IMR-90 (cell line): ENCODE measurements around the gene ALDOC. TPM values are rescaled to one million over a fixed set of nuclear protein-coding genes. Genes with fewer than 3 reads are reported as not detected.
A peak's percentile ranks its signal among the peaks of the same experiment; 100 is the strongest.

Experiments
- ATAC-seq: fragments of 200-7000 bp; cut with Tn5 transposase; 2 replicates; pipeline ENCODE4 v1.9.1; 2020; ENCODE audit warnings: low read depth, mild to moderate bottlenecking, moderate library complexity
- BruUV-seq: library from RNA; stranded (reverse); fragments of 400-500 nt; replicated peaks from 2 replicates; lab custom pipeline; 2021; lab: Mats Ljungman, UMichigan
- CTCF ChIA-PET: fragments of 300-600 bp; formaldehyde crosslinking; extraction: SDS; loops from one replicate; lab custom pipeline; 2021; ENCODE audit warnings: antibody characterized with exemption; lab: Yijun Ruan, JAX
- POLR2A ChIA-PET: fragments of 300-600 bp; sonication (Branson Sonifier 250); formaldehyde crosslinking; loops from one replicate; lab custom pipeline; 2022; ENCODE audit warnings: antibody characterized with exemption; ENCODE audit not compliant: unreplicated experiment; lab: Charles Lee
- DNase-seq: peaks from one replicate; pipeline ENCODE4 v3.0.0; 2013
- H2AFZ ChIP-seq: replicated peaks from 2 replicates; pipeline ENCODE3; 2013; ENCODE audit warnings: low read length, mild to moderate bottlenecking; ENCODE audit not compliant: poor library complexity
- H2AK5ac ChIP-seq: 2 replicates; pipeline ENCODE4 v1.6.1; 2013; ENCODE audit warnings: low read depth, low read length, inconsistent platforms
- H2AK9ac ChIP-seq: replicated peaks from 2 replicates; pipeline ENCODE3; 2013; ENCODE audit warnings: mild to moderate bottlenecking, low read depth, low read length, moderate library complexity; ENCODE audit not compliant: poor library complexity
- H2BK120ac ChIP-seq: 2 replicates; pipeline ENCODE4 v1.6.1; 2013; ENCODE audit warnings: low read depth, low read length, inconsistent platforms
- H2BK15ac ChIP-seq: 3 replicates; pipeline ENCODE4 v1.6.1; 2013; ENCODE audit warnings: low read depth, low read length, inconsistent platforms
- H2BK20ac ChIP-seq: 2 replicates; pipeline ENCODE4 v1.6.1; 2013; ENCODE audit warnings: low read depth, mild to moderate bottlenecking, inconsistent platforms, low read length, moderate library complexity
- H2BK5ac ChIP-seq: 2 replicates; pipeline ENCODE4 v1.6.1; 2013; ENCODE audit warnings: mild to moderate bottlenecking, low read depth, low read length, inconsistent platforms; ENCODE audit not compliant: poor library complexity, severe bottlenecking
- H3K14ac ChIP-seq: replicated peaks from 2 replicates; pipeline ENCODE4 v1.6.1; 2013; ENCODE audit warnings: low read depth, low read length, inconsistent platforms
- H3K18ac ChIP-seq: 2 replicates; pipeline ENCODE4 v1.6.1; 2013; ENCODE audit warnings: low read depth, low read length, control low read depth
- H3K23ac ChIP-seq: 2 replicates; pipeline ENCODE4 v1.6.1; 2013; ENCODE audit warnings: low read depth, low read length, inconsistent platforms
- H3K27ac ChIP-seq: 2 replicates; pipeline ENCODE4 v1.5.1; 2013; ENCODE audit warnings: mild to moderate bottlenecking, control low read depth, low read length; ENCODE audit not compliant: insufficient read depth
- H3K27me3 ChIP-seq: 2 replicates; pipeline ENCODE4 v1.6.1; 2013; ENCODE audit warnings: low read length; ENCODE audit not compliant: control insufficient read depth, insufficient read depth
- H3K36me3 ChIP-seq: 2 replicates; pipeline ENCODE4 v1.6.1; 2013; ENCODE audit warnings: low read length, mixed read lengths; ENCODE audit not compliant: control insufficient read depth, insufficient read depth
- H3K4ac ChIP-seq: 2 replicates; pipeline ENCODE4 v1.6.1; 2013; ENCODE audit warnings: low read depth, low read length, inconsistent platforms
- H3K4me1 ChIP-seq: 2 replicates; pipeline ENCODE4 v1.6.1; 2013; ENCODE audit warnings: low read length, mixed read lengths; ENCODE audit not compliant: control insufficient read depth, insufficient read depth
- H3K4me2 ChIP-seq: 2 replicates; pipeline ENCODE4 v1.6.1; 2013; ENCODE audit warnings: low read depth, mild to moderate bottlenecking, control low read depth, low read length, moderate library complexity
- H3K4me3 ChIP-seq: 2 replicates; pipeline ENCODE4 v1.5.1; 2013; ENCODE audit warnings: low read depth, mild to moderate bottlenecking, control low read depth, low read length, moderate library complexity; ENCODE audit not compliant: insufficient read depth
- H3K56ac ChIP-seq: 2 replicates; pipeline ENCODE4 v1.6.1; 2013; ENCODE audit warnings: low read length, inconsistent platforms; ENCODE audit not compliant: insufficient read depth; ENCODE audit errors: extremely low read depth
- H3K79me1 ChIP-seq, 2 experiments: 2 replicates each; pipeline ENCODE4 v1.6.1; 2013; ENCODE audit warnings: low read length in 2 of 2, inconsistent platforms in 1 of 2, low read depth in 1 of 2
- H3K9ac ChIP-seq: 2 replicates; pipeline ENCODE4 v1.6.1; 2013; ENCODE audit warnings: low read depth, low read length, control low read depth
- H3K9me1 ChIP-seq: 2 replicates; pipeline ENCODE4 v1.6.1; 2013; ENCODE audit warnings: low read length, inconsistent platforms; ENCODE audit not compliant: insufficient read depth
- H3K9me3 ChIP-seq: 2 replicates; pipeline ENCODE4 v1.6.1; 2013; ENCODE audit warnings: low read length; ENCODE audit not compliant: control insufficient read depth, insufficient read depth
- H4K20me1 ChIP-seq: 2 replicates; pipeline ENCODE4 v1.6.1; 2013; ENCODE audit warnings: low read length, inconsistent platforms; ENCODE audit not compliant: insufficient read depth
- H4K5ac ChIP-seq: 2 replicates; pipeline ENCODE4 v1.6.1; 2013; ENCODE audit warnings: mild to moderate bottlenecking, low read depth, low read length, control low read depth
- H4K8ac ChIP-seq, 2 experiments: 2 replicates each; pipeline ENCODE4 v1.6.1; 2013; ENCODE audit warnings: low read depth in 2 of 2, low read length in 2 of 2, control low read depth in 1 of 2, inconsistent platforms in 1 of 2
- H4K91ac ChIP-seq: 2 replicates; pipeline ENCODE4 v1.6.1; 2013; ENCODE audit warnings: low read depth, low read length, inconsistent platforms; ENCODE audit not compliant: insufficient read depth
- CHD1 ChIP-seq: IDR thresholded peaks from 2 replicates; pipeline ENCODE4 v1.6.1; 2012; ENCODE audit warnings: low read depth, low read length, improper control_type of control experiment
- FOS ChIP-seq: fragments of 150-350 bp; IDR thresholded peaks from 2 replicates; pipeline ENCODE4 v1.6.1; 2016; ENCODE audit warnings: low read depth, low read length
- MXI1 ChIP-seq: IDR thresholded peaks from 2 replicates; pipeline ENCODE4 v1.6.1; 2012; ENCODE audit warnings: low read depth, mild to moderate bottlenecking, low read length, moderate library complexity, borderline replicate concordance
- POLR2A ChIP-seq: IDR thresholded peaks from 2 replicates; pipeline ENCODE4 v1.6.1; 2012; ENCODE audit warnings: mild to moderate bottlenecking, low read depth, low read length
- SMC3 ChIP-seq: fragments of 150-350 bp; IDR thresholded peaks from 2 replicates; pipeline ENCODE4 v1.6.1; 2016; ENCODE audit warnings: low read depth, mild to moderate bottlenecking, antibody characterized with exemption, low read length, moderate library complexity
- WGBS, 2 experiments: methylation state at CpG; one replicate each; pipeline versions ENCODE4 v1.1.5 to v1.1.7; 2013; ENCODE audit warnings: missing lambda C conversion rate in 2 of 2; ENCODE audit not compliant: insufficient read length in 1 of 2; ENCODE audit errors: extremely low coverage in 2 of 2; 5-methylcytosine and 5-hydroxymethylcytosine counted together
- dilution Hi-C: fragments of 300-500 bp; cut with HindIII; formaldehyde crosslinking; loops from one replicate; pipeline ENCODE4 v1.14.3; 2018; ENCODE audit warnings: low sequenced_read_pairs; ENCODE audit not compliant: unreplicated experiment
- in situ Hi-C: fragments of 300-500 bp; cut with MboI; formaldehyde crosslinking; loops from 3 replicates; pipeline ENCODE4 v1.14.3; 2019; ENCODE audit warnings: low sequenced_read_pairs, inconsistent platforms, mixed read lengths
- intact Hi-C: fragments of 100-400 bp; cut with micrococcal nuclease; formaldehyde crosslinking; loops from 2 replicates; pipeline ENCODE4 v1.10.0; 2022
- polyA plus RNA-seq, 3 experiments: library from polyadenylated mRNA; depleted of rRNA; stranded (reverse); fragments of >200 nt; gene quantifications; 2 replicates each; pipeline ENCODE4 v1.2.3, GENCODE V29; 2012; ENCODE audit warnings: low replicate concordance in 1 of 3
- total RNA-seq: library from RNA; depleted of rRNA; stranded (reverse); fragments of >200 nt; gene quantifications from 2 replicates; pipeline ENCODE4 v1.2.3, GENCODE V29; 2012
- TF ChIP-seq, protein P1 (sequence below): fragments of 150-350 bp; IDR thresholded peaks from 2 replicates; pipeline ENCODE4 v1.6.1; 2016; ENCODE audit warnings: low read depth, mild to moderate bottlenecking, low read length, moderate library complexity, borderline replicate concordance

The ALDOC gene
- total and polyA plus RNA-seq, 2 of the 4 experiments (the other 2 are of a cell fraction) = 47.0 to 69.7 TPM

DNA sequence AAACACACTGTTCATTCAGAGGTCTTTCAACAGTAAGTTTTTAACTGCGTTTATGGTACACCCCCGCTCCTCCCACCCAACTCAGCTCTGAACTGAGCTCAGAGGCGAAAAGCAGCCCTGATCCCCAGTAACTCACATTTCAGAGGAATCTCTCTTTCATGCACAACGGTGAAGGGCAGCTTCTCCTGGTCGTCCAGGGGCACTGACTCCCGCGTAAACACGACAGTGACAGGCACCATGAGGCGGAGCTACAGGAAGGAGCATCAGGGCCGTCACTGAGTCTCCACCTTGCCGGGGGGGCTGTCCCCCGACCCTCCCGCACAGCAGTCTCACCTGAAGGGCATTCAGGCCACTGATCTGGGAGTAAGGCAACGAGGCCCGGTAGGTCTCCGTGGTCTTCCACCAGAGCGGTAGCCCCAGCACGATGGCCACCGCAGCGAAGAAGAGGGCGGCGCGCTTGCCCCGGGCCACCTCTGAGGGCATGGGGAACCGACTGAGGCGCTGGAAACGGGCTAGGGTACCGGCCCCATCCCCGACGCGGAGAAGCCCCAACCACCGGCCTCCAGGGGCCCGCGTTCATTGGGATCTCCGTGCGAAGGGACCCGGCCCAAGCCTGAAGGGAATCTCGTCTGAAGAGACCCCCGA is 5.9 kb downstream of the ALDOC start:
- Histone ChIP-seq H3K9me3 (no peaks in the 10 kb centered on the region), H4K91ac (no peak overlapping the region), H3K4ac (peak overlapping the region; percentile 59), H4K20me1 (peaks cover 5% of the 10 kb centered on the region; the same call in 1 of the 2 replicates), H3K4me1 (peaks cover 3% of the 10 kb centered on the region; the same call in 1 of the 2 replicates), H3K4me3 (peak overlapping the region; percentile 85), H3K9ac (peak overlapping the region; percentile 80), H3K27ac (peak overlapping the region; percentile 61), H4K8ac (peak overlapping the region in 1 of 2 experiments; percentile 50; a peak in 1 of 4 replicates), H3K4me2 (peak overlapping the region; percentile 100), H2BK5ac (peak overlapping the region; percentile 35), H2AK5ac (peak overlapping the region; percentile 79), H3K56ac (peak overlapping the region; percentile 46; the same call in 1 of the 2 replicates), H3K36me3 (peaks cover 16% of the 10 kb centered on the region), H3K79me1 (peaks cover 20 to 37% of the 10 kb centered on the region in 2 experiments), H3K18ac (no peak overlapping the region), H3K23ac (peak overlapping the region; percentile 88), H2AFZ (peak overlapping the region; percentile 96), H2BK15ac (no peak overlapping the region), H3K9me1 (peaks cover 10% of the 10 kb centered on the region; the same call in 1 of the 2 replicates), H3K14ac (peak overlapping the region; percentile 78), H4K5ac (peak overlapping the region; percentile 44; the same call in 1 of the 2 replicates), H2AK9ac (peak overlapping the region; percentile 93), H2BK120ac (no peak overlapping the region), H2BK20ac (no peak overlapping the region), H3K27me3 (no peaks in the 10 kb centered on the region)
- dilution Hi-C loops (no loop called here), in situ Hi-C loops (no loop called here), intact Hi-C loops (no loop called here)
- BruUV-seq = no TSS peak
- 0% methylated on average over 23 of the region's 39 CpGs; no CpG with 5 or more reads in 1 of the 2 experiments for WGBS, 2 experiments
- CTCF ChIA-PET = interaction anchor here (0.8 to 1.7 kb wide), 3 partner anchors 20 to 24 kb away, joined by 3 to 8 read pairs (median 6); no protein-coding TSS in a partner anchor
- POLR2A ChIA-PET = no interaction called here
- TF ChIP-seq MXI1 (peak; percentile 58; the same call in 1 of the 2 replicates), SMC3 (no peak), FOS (no peak), POLR2A (no peak), CHD1 (0 out of 2 replicates have a peak, but pooled peaks have one; percentile 1)
- TF ChIP-seq, protein P1, sequence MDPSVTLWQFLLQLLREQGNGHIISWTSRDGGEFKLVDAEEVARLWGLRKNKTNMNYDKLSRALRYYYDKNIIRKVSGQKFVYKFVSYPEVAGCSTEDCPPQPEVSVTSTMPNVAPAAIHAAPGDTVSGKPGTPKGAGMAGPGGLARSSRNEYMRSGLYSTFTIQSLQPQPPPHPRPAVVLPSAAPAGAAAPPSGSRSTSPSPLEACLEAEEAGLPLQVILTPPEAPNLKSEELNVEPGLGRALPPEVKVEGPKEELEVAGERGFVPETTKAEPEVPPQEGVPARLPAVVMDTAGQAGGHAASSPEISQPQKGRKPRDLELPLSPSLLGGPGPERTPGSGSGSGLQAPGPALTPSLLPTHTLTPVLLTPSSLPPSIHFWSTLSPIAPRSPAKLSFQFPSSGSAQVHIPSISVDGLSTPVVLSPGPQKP = no peak
- ATAC-seq (peak; percentile 36), DNase-seq (no peak)
